ENCODE results near the gene PPP6C.

The PPP6C gene

GRCh38 chr9:125150349-125151245 is 39.0 kb downstream of the PPP6C start:
- Histone ChIP-seq H4K8ac (ENCODE audit: low read depth, low read length) (no peak overlapping the region), H3K27ac (ENCODE audit: low read depth, low read length) (no peak overlapping the region), H3K79me1 (ENCODE audit: low read length) (no peaks in the 10 kb centered on the region), H3K18ac (ENCODE audit: low read length) (no peak overlapping the region), H3K4me2 (ENCODE audit: low read length) (no peak overlapping the region), H3K4me3 (ENCODE audit: low read length) (no peak overlapping the region), H3K23ac (ENCODE audit: low read length) (no peak overlapping the region), H3K79me2 (ENCODE audit: control insufficient read depth, insufficient read depth, low read length) (no peaks in the 10 kb centered on the region), H3K9ac (ENCODE audit: low read length) (no peak overlapping the region), H4K5ac (ENCODE audit: low read length) (no peak overlapping the region), H2AK5ac (ENCODE audit: low read length) (no peak overlapping the region), H3K27me3 (ENCODE audit: insufficient read depth, low read length, poor library complexity) (no peaks in the 10 kb centered on the region), H3K56ac (ENCODE audit: low read length) (no peak overlapping the region), H2BK15ac (replicated peaks; ENCODE audit: low read depth) (no peak overlapping the region), H3K36me3 (ENCODE audit: control insufficient read depth, insufficient read depth, low read length) (peaks cover 14% of the 10 kb centered on the region), H2BK120ac (ENCODE audit: low read depth, low read length) (no peak overlapping the region), H3K4ac (ENCODE audit: low read depth, low read length) (no peak overlapping the region), H2BK5ac (ENCODE audit: low read length) (no peak overlapping the region), H3K4me1 (ENCODE audit: control insufficient read depth, low read depth, low read length) (no peaks in the 10 kb centered on the region)
- no CpG with 5 or more reads among the region's 12 CpGs for WGBS (ENCODE audit: extremely low coverage, insufficient coverage, low lambda C conversion rate)
- DNase-seq = no peak

- Histone ChIP-seq H2AK5ac (ENCODE audit: low read length) (no peak overlapping the region), H3K56ac (ENCODE audit: low read length) (no peak overlapping the region), H3K4me3 (ENCODE audit: low read length) (no peak overlapping the region), H3K79me2 (ENCODE audit: control insufficient read depth, insufficient read depth, low read length) (peaks cover 2% of the 10 kb centered on the region), H2BK15ac (replicated peaks; ENCODE audit: low read depth) (no peak overlapping the region), H3K4me1 (ENCODE audit: control insufficient read depth, low read depth, low read length) (peaks cover 2% of the 10 kb centered on the region), H3K4ac (ENCODE audit: low read depth, low read length) (no peak overlapping the region), H3K79me1 (ENCODE audit: low read length) (no peaks in the 10 kb centered on the region), H2BK120ac (ENCODE audit: low read depth, low read length) (no peak overlapping the region), H3K36me3 (ENCODE audit: control insufficient read depth, insufficient read depth, low read length) (peaks cover 11% of the 10 kb centered on the region), H4K5ac (ENCODE audit: low read length) (no peak overlapping the region), H3K4me2 (ENCODE audit: low read length) (no peak overlapping the region), H3K9ac (ENCODE audit: low read length) (no peak overlapping the region), H4K8ac (ENCODE audit: low read depth, low read length) (no peak overlapping the region), H3K23ac (ENCODE audit: low read length) (no peak overlapping the region), H3K18ac (ENCODE audit: low read length) (no peak overlapping the region), H3K27ac (ENCODE audit: low read depth, low read length) (no peak overlapping the region), H2BK5ac (ENCODE audit: low read length) (no peak overlapping the region), H3K27me3 (ENCODE audit: insufficient read depth, low read length, poor library complexity) (no peaks in the 10 kb centered on the region)
- no peak for DNase-seq
- no CpG with 5 or more reads among the region's 3 CpGs for WGBS (ENCODE audit: extremely low coverage, insufficient coverage, low lambda C conversion rate)
These were observed 42.1 kb downstream of the PPP6C start for GRCh38 chr9:125147401-125147951.

DNA sequence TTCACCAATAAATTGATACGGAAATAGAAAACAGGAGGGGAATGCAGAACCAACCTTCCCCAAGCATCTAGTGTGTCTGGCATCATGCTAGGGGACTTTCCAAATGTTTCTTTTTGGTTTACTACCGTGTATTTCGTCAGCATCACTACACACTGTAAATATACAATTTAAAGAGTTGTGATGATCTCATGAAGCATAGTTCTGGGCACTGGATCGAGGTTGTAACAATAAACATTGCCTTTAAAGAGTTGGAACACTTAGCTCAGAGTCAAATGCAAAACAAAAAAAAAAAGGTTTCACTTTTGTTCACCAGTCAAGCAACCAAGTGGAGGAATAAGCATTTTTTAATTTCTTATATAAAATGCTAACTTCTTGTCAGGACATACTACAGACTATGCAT is 43.4 kb downstream of the PPP6C start:
- DNase-seq = no peak
- no peak overlapping the region for H3K18ac ChIP-seq (ENCODE audit: low read length)
- H2BK120ac ChIP-seq (ENCODE audit: low read depth, low read length) = no peak overlapping the region
- peaks cover 10% of the 10 kb centered on the region for H3K36me3 ChIP-seq (ENCODE audit: control insufficient read depth, insufficient read depth, low read length)
- H2BK5ac ChIP-seq (ENCODE audit: low read length) = no peak overlapping the region
- no peak overlapping the region for H3K27ac ChIP-seq (ENCODE audit: low read depth, low read length)
- no peak overlapping the region for H2AK5ac ChIP-seq (ENCODE audit: low read length)
- H3K4me2 ChIP-seq (ENCODE audit: low read length) = no peak overlapping the region
- H3K9ac ChIP-seq (ENCODE audit: low read length) = no peak overlapping the region
- peaks cover 2% of the 10 kb centered on the region for H3K79me2 ChIP-seq (ENCODE audit: control insufficient read depth, insufficient read depth, low read length)
- H4K5ac ChIP-seq (ENCODE audit: low read length) = no peak overlapping the region
- no peak overlapping the region for H3K23ac ChIP-seq (ENCODE audit: low read length)
- no peak overlapping the region for H3K4ac ChIP-seq (ENCODE audit: low read depth, low read length)
- no peak overlapping the region for H3K56ac ChIP-seq (ENCODE audit: low read length)
- H3K27me3 ChIP-seq (ENCODE audit: insufficient read depth, low read length, poor library complexity) = no peaks in the 10 kb centered on the region
- H3K79me1 ChIP-seq (ENCODE audit: low read length) = no peaks in the 10 kb centered on the region
- no peak overlapping the region for H2BK15ac ChIP-seq (replicated peaks; ENCODE audit: low read depth)
- no CpG with 5 or more reads among the region's 4 CpGs for WGBS (ENCODE audit: extremely low coverage, insufficient coverage, low lambda C conversion rate)
- H3K4me1 ChIP-seq (ENCODE audit: control insufficient read depth, low read depth, low read length) = peaks cover 2% of the 10 kb centered on the region
- no peak overlapping the region for H4K8ac ChIP-seq (ENCODE audit: low read depth, low read length)
- H3K4me3 ChIP-seq (ENCODE audit: low read length) = no peak overlapping the region

DNA sequence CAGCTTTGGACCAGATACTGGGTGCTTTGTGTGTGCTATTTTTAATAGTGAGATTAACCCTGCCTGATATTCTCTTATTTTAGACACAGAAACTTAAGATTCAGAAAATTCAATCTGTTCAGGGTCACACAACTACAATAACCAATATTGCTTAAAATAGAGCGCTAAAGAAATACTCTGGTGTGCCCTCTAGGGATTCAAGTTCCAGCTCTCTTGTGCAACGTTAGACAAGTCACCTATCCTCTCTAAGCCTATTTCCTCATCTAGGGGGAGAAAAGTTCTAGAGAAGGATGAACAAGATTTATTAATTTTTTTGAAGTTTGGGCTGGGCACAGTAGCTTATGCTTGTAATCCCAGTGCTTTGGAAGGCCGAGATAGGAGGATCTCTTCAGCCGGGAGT is 44.2 kb downstream of the PPP6C start:
- H3K79me1 ChIP-seq (ENCODE audit: low read length) = no peaks in the 10 kb centered on the region
- no peak overlapping the region for H3K4ac ChIP-seq (ENCODE audit: low read depth, low read length)
- H3K27me3 ChIP-seq (ENCODE audit: insufficient read depth, low read length, poor library complexity) = no peaks in the 10 kb centered on the region
- no peak overlapping the region for H4K8ac ChIP-seq (ENCODE audit: low read depth, low read length)
- H4K5ac ChIP-seq (ENCODE audit: low read length) = no peak overlapping the region
- no peak overlapping the region for H3K23ac ChIP-seq (ENCODE audit: low read length)
- no peak overlapping the region for H2BK120ac ChIP-seq (ENCODE audit: low read depth, low read length)
- H3K18ac ChIP-seq (ENCODE audit: low read length) = no peak overlapping the region
- H3K4me2 ChIP-seq (ENCODE audit: low read length) = no peak overlapping the region
- WGBS (ENCODE audit: extremely low coverage, insufficient coverage, low lambda C conversion rate) = no CpG with 5 or more reads among the region's 4 CpGs
- no peak overlapping the region for H3K56ac ChIP-seq (ENCODE audit: low read length)
- H3K9ac ChIP-seq (ENCODE audit: low read length) = no peak overlapping the region
- no peak overlapping the region for H2BK15ac ChIP-seq (replicated peaks; ENCODE audit: low read depth)
- no peak overlapping the region for H2BK5ac ChIP-seq (ENCODE audit: low read length)
- H3K4me3 ChIP-seq (ENCODE audit: low read length) = no peak overlapping the region
- peaks cover 2% of the 10 kb centered on the region for H3K4me1 ChIP-seq (ENCODE audit: control insufficient read depth, low read depth, low read length)
- H3K79me2 ChIP-seq (ENCODE audit: control insufficient read depth, insufficient read depth, low read length) = peaks cover 2% of the 10 kb centered on the region
- DNase-seq = no peak
- H2AK5ac ChIP-seq (ENCODE audit: low read length) = no peak overlapping the region
- peaks cover 1% of the 10 kb centered on the region for H3K36me3 ChIP-seq (ENCODE audit: control insufficient read depth, insufficient read depth, low read length)
- H3K27ac ChIP-seq (ENCODE audit: low read depth, low read length) = no peak overlapping the region

GRCh38 chr9:125143377-125144090 is 46.1 kb downstream of the PPP6C start, which contains the start of gene SCAI:
Gene SCAI (minus strand): TSS chr9:125143528. CDS start chr9:125143437, 91 bp downstream.
- H3K9ac ChIP-seq (ENCODE audit: low read length) = peak within 1 kb of the TSS; percentile 83
- H3K4me1 ChIP-seq (ENCODE audit: control insufficient read depth, low read depth, low read length) = peaks cover 2% of the 10 kb centered on the region
- no peak within 1 kb of the TSS for H3K27ac ChIP-seq (ENCODE audit: low read depth, low read length)
- no peak within 1 kb of the TSS for H2BK15ac ChIP-seq (replicated peaks; ENCODE audit: low read depth)
- H3K4ac ChIP-seq (ENCODE audit: low read depth, low read length) = peak within 1 kb of the TSS; percentile 83
- H3K56ac ChIP-seq (ENCODE audit: low read length) = peak within 1 kb of the TSS; percentile 89
- H2BK5ac ChIP-seq (ENCODE audit: low read length) = no peak within 1 kb of the TSS
- H3K79me1 ChIP-seq (ENCODE audit: low read length) = no peaks in the 10 kb centered on the region
- H4K8ac ChIP-seq (ENCODE audit: low read depth, low read length) = no peak within 1 kb of the TSS
- H3K4me3 ChIP-seq (ENCODE audit: low read length) = peak within 1 kb of the TSS; percentile 77
- peaks cover 2% of the 10 kb centered on the region for H3K79me2 ChIP-seq (ENCODE audit: control insufficient read depth, insufficient read depth, low read length)
- H2AK5ac ChIP-seq (ENCODE audit: low read length) = no peak within 1 kb of the TSS
- H3K4me2 ChIP-seq (ENCODE audit: low read length) = peak within 1 kb of the TSS; percentile 98
- peak within 1 kb of the TSS; percentile 89 for H3K18ac ChIP-seq (ENCODE audit: low read length)
- WGBS (ENCODE audit: extremely low coverage, insufficient coverage, low lambda C conversion rate) = no CpG with 5 or more reads among the region's 46 CpGs
- no peaks in the 10 kb centered on the region for H3K36me3 ChIP-seq (ENCODE audit: control insufficient read depth, insufficient read depth, low read length)
- no peak within 1 kb of the TSS for H2BK120ac ChIP-seq (ENCODE audit: low read depth, low read length)
- no peaks in the 10 kb centered on the region for H3K27me3 ChIP-seq (ENCODE audit: insufficient read depth, low read length, poor library complexity)
- no peak within 1 kb of the TSS for H3K23ac ChIP-seq (ENCODE audit: low read length)
- DNase-seq = peak; percentile 100
- H4K5ac ChIP-seq (ENCODE audit: low read length) = no peak within 1 kb of the TSS
